Activated naive CD4-positive, alpha-beta T cell treated with anti-CD3 and anti-CD28 coated beads, Interleukin-2, amount 10 ng/mL, durations not matched to agents 7 days and 5 days (primary cell): Measurements from ENCODE around the gene ENTPD1.
A peak's percentile ranks its signal among the peaks of the same experiment; 100 is the strongest.

Experiments
- CTCF ChIA-PET: fragments of 350-600 bp; sonication (Branson Sonifier 250); formaldehyde crosslinking; loops from one replicate; lab custom pipeline; 2021; ENCODE audit warnings: antibody characterized with exemption; lab: Charles Lee
- DNase-seq: peaks from one replicate; pipeline ENCODE4 v3.0.0-alpha.2; 2020
- H3K27ac Mint-ChIP-seq: one replicate; pipeline ENCODE4 v1.8.0; 2021; ENCODE audit warnings: mild to moderate bottlenecking, moderate library complexity, mixed read lengths
- H3K27me3 Mint-ChIP-seq: one replicate; pipeline ENCODE4 v1.8.0; 2021; ENCODE audit warnings: mild to moderate bottlenecking, mixed read lengths
- H3K36me3 Mint-ChIP-seq: one replicate; pipeline ENCODE4 v1.8.0; 2021; ENCODE audit warnings: mixed read lengths
- H3K4me1 Mint-ChIP-seq: one replicate; pipeline ENCODE4 v1.8.0; 2021; ENCODE audit warnings: mixed read lengths
- H3K4me3 Mint-ChIP-seq: one replicate; pipeline ENCODE4 v1.8.0; 2021; ENCODE audit warnings: mild to moderate bottlenecking, moderate library complexity, mixed read lengths
- H3K9me3 Mint-ChIP-seq: one replicate; pipeline ENCODE4 v1.8.0; 2021; ENCODE audit warnings: mixed read lengths

ENTPD1 gene

GRCh38 chr10:95835149-95835860 lies 79.3 kb downstream of the ENTPD1 start:
- Mint-ChIP-seq H3K4me3 (no peak overlapping the region), H3K4me1 (peaks cover 25% of the 10 kb centered on the region), H3K9me3 (no peaks in the 10 kb centered on the region), H3K27me3 (peaks cover 4% of the 10 kb centered on the region), H3K36me3 (no peaks in the 10 kb centered on the region), H3K27ac (no peak overlapping the region)
- no peak for DNase-seq
- CTCF ChIA-PET, result interaction anchor here (1.0 to 11.2 kb wide), 3 partner anchors 30 to 142 kb away, joined by 3 to 182 read pairs (median 19); partner anchors contain the start of gene TCTN3

- Mint-ChIP-seq H3K27me3 (peaks cover 4% of the 10 kb centered on the region), H3K27ac (no peak overlapping the region), H3K36me3 (no peaks in the 10 kb centered on the region), H3K9me3 (no peaks in the 10 kb centered on the region), H3K4me3 (no peak overlapping the region), H3K4me1 (peaks cover 26% of the 10 kb centered on the region)
- CTCF ChIA-PET, result interaction anchor here (11.2 kb wide), 1 partner anchor 142 kb away, joined by 182 read pairs; the partner anchor contains the start of gene TCTN3
- DNase-seq, result no peak
Measured at GRCh38 chr10:95835911-95836310, 79.9 kb downstream of the ENTPD1 start.

GRCh38 chr10:95836610-95837355 lies 80.8 kb downstream of the ENTPD1 start:
- H3K9me3 Mint-ChIP-seq, result no peaks in the 10 kb centered on the region
- DNase-seq, result no peak
- H3K4me1 Mint-ChIP-seq, result peaks cover 24% of the 10 kb centered on the region
- CTCF ChIA-PET, result interaction anchor here (11.2 kb wide), 1 partner anchor 143 kb away, joined by 182 read pairs; the partner anchor contains the start of gene TCTN3
- peaks cover 4% of the 10 kb centered on the region for H3K27me3 Mint-ChIP-seq
- no peak overlapping the region for H3K4me3 Mint-ChIP-seq
- no peak overlapping the region for H3K27ac Mint-ChIP-seq
- no peaks in the 10 kb centered on the region for H3K36me3 Mint-ChIP-seq

- no peak for DNase-seq
- H3K36me3 Mint-ChIP-seq, result no peaks in the 10 kb centered on the region
- H3K27ac Mint-ChIP-seq, result no peak overlapping the region
- peaks cover 21% of the 10 kb centered on the region for H3K4me1 Mint-ChIP-seq
- CTCF ChIA-PET, result interaction anchor here (11.2 kb wide), 1 partner anchor 144 kb away, joined by 182 read pairs; the partner anchor contains the start of gene TCTN3
- H3K27me3 Mint-ChIP-seq, result peaks cover 4% of the 10 kb centered on the region
- H3K4me3 Mint-ChIP-seq, result no peak overlapping the region
- H3K9me3 Mint-ChIP-seq, result no peaks in the 10 kb centered on the region
Measured at GRCh38 chr10:95837356-95837776, 81.4 kb downstream of the ENTPD1 start.

GRCh38 chr10:95837783-95838182 lies 81.8 kb downstream of the ENTPD1 start:
- H3K9me3 Mint-ChIP-seq, result no peaks in the 10 kb centered on the region
- DNase-seq, result no peak
- peaks cover 4% of the 10 kb centered on the region for H3K27me3 Mint-ChIP-seq
- no peak overlapping the region for H3K4me3 Mint-ChIP-seq
- H3K36me3 Mint-ChIP-seq, result no peaks in the 10 kb centered on the region
- no peak overlapping the region for H3K27ac Mint-ChIP-seq
- H3K4me1 Mint-ChIP-seq, result peaks cover 17% of the 10 kb centered on the region
- CTCF ChIA-PET, result interaction anchor here (0.6 to 11.2 kb wide), 2 partner anchors 80 to 144 kb away, joined by 3 to 182 read pairs; partner anchors contain the start of gene TCTN3

- CTCF ChIA-PET, result interaction anchor here (0.6 to 11.2 kb wide), 7 partner anchors 14 to 464 kb away, joined by 3 to 182 read pairs (median 3); partner anchors contain the start of gene TCTN3
- no peak for DNase-seq
- Mint-ChIP-seq H3K36me3 (no peaks in the 10 kb centered on the region), H3K27ac (no peak overlapping the region), H3K9me3 (no peaks in the 10 kb centered on the region), H3K27me3 (peaks cover 4% of the 10 kb centered on the region), H3K4me1 (peaks cover 7% of the 10 kb centered on the region), H3K4me3 (no peak overlapping the region)
Measured at GRCh38 chr10:95840121-95840520, 84.2 kb downstream of the ENTPD1 start.

- Mint-ChIP-seq H3K27me3 (peaks cover 4% of the 10 kb centered on the region), H3K9me3 (no peaks in the 10 kb centered on the region), H3K4me1 (peaks cover 10% of the 10 kb centered on the region), H3K27ac (no peak overlapping the region), H3K4me3 (no peak overlapping the region), H3K36me3 (no peaks in the 10 kb centered on the region)
- DNase-seq, result no peak
- CTCF ChIA-PET, result interaction anchor here (0.6 to 11.2 kb wide), 10 partner anchors 14 to 465 kb away, joined by 3 to 182 read pairs (median 4); partner anchors contain the start of gene TCTN3
Measured at GRCh38 chr10:95840681-95841080, 84.7 kb downstream of the ENTPD1 start.

- peak; percentile 45 for DNase-seq
- Mint-ChIP-seq H3K36me3 (no peaks in the 10 kb centered on the region), H3K9me3 (no peaks in the 10 kb centered on the region), H3K27ac (no peak overlapping the region), H3K4me1 (peaks cover 11% of the 10 kb centered on the region), H3K27me3 (peaks cover 4% of the 10 kb centered on the region), H3K4me3 (no peak overlapping the region)
- CTCF ChIA-PET, result interaction anchor here (0.5 to 11.2 kb wide), 20 partner anchors 10 to 467 kb away, joined by 3 to 182 read pairs (median 3); partner anchors contain the start of genes SORBS1 and TCTN3
Measured at GRCh38 chr10:95841661-95842498, 85.9 kb downstream of the ENTPD1 start.

GRCh38 chr10:95845411-95845810 lies 89.4 kb downstream of the ENTPD1 start:
- Mint-ChIP-seq H3K9me3 (no peaks in the 10 kb centered on the region), H3K4me1 (peaks cover 11% of the 10 kb centered on the region), H3K4me3 (no peak overlapping the region), H3K27me3 (no peaks in the 10 kb centered on the region), H3K36me3 (no peaks in the 10 kb centered on the region), H3K27ac (no peak overlapping the region)
- no peak for DNase-seq
- CTCF ChIA-PET, result interaction anchor here (0.5 to 11.2 kb wide), 3 partner anchors 19 to 415 kb away, joined by 3 to 182 read pairs (median 57); partner anchors contain the start of gene TCTN3

- no peaks in the 10 kb centered on the region for H3K27me3 Mint-ChIP-seq
- H3K4me3 Mint-ChIP-seq, result no peak overlapping the region
- H3K9me3 Mint-ChIP-seq, result no peaks in the 10 kb centered on the region
- DNase-seq, result no peak
- H3K27ac Mint-ChIP-seq, result no peak overlapping the region
- H3K36me3 Mint-ChIP-seq, result no peaks in the 10 kb centered on the region
- CTCF ChIA-PET, result interaction anchor here (7.4 kb wide), 1 partner anchor 18 kb away, joined by 57 read pairs; no protein-coding TSS in a partner anchor
- peaks cover 4% of the 10 kb centered on the region for H3K4me1 Mint-ChIP-seq
Measured at GRCh38 chr10:95847007-95847406, 91.0 kb downstream of the ENTPD1 start.

GRCh38 chr10:95848841-95849240 lies 92.9 kb downstream of the ENTPD1 start:
- H3K27ac Mint-ChIP-seq, result no peak overlapping the region
- CTCF ChIA-PET, result interaction anchor here (0.5 to 1.4 kb wide), 3 partner anchors 16 to 521 kb away, joined by 4 to 7 read pairs (median 6); partner anchors contain the start of gene TCTN3
- H3K4me1 Mint-ChIP-seq, result peaks cover 4% of the 10 kb centered on the region
- H3K27me3 Mint-ChIP-seq, result no peaks in the 10 kb centered on the region
- no peak overlapping the region for H3K4me3 Mint-ChIP-seq
- no peaks in the 10 kb centered on the region for H3K9me3 Mint-ChIP-seq
- DNase-seq, result no peak
- no peaks in the 10 kb centered on the region for H3K36me3 Mint-ChIP-seq

- Mint-ChIP-seq H3K36me3 (no peaks in the 10 kb centered on the region), H3K27ac (no peak overlapping the region), H3K9me3 (no peaks in the 10 kb centered on the region), H3K4me3 (no peak overlapping the region), H3K4me1 (peaks cover under 1% of the 10 kb centered on the region), H3K27me3 (peaks cover 4% of the 10 kb centered on the region)
- no peak for DNase-seq
- CTCF ChIA-PET, result no interaction called here
Measured at GRCh38 chr10:95850791-95851190, 94.8 kb downstream of the ENTPD1 start.
